ENCODE data around the gene NTNG1. TPM values are rescaled to one million over a fixed set of nuclear protein-coding genes. Genes with fewer than 3 reads are reported as not detected.

NTNG1 gene
- total RNA-seq, 1 experiment from 2014 or later: 1.5 TPM

GRCh38 chr1:107188160-107188559, 47.3 kb downstream of the NTNG1 start:
- no peak for DNase-seq

More at GRCh38 chr1:107188160-107188559, 47.3 kb downstream of the NTNG1 start:
- Mint-ChIP-seq H3K4me1 (peaks cover 8 to 17% of the 10 kb centered on the region in 2 experiments), H3K9me3 (peaks cover 0 to 2% of the 10 kb centered on the region in 2 experiments; a peak in 1 of 5 replicates), H3K27ac (no peak overlapping the region), H3K36me3 (ENCODE audit: insufficient read depth in 1 of 3, low read depth in 3 of 3) (0 out of 7 replicates have a peak, but pooled peaks cover 0 to 3% (median 0%) of the 10 kb centered on the region in 3 experiments), H3K4me3 (no peak overlapping the region), H3K27me3 (ENCODE audit: low read depth) (no peaks in the 10 kb centered on the region)
- Histone ChIP-seq H3K23ac (ENCODE audit: insufficient read length, low read depth, low read length) (no peak overlapping the region), H4K20me1 (ENCODE audit: control insufficient read depth, insufficient read depth, insufficient read length) (no peaks in the 10 kb centered on the region), H3K9ac (ENCODE audit: extremely low read depth, insufficient read length, low read length) (no peak overlapping the region), H3K56ac (ENCODE audit: insufficient read length, low read depth, low read length) (no peak overlapping the region), H3K14ac (ENCODE audit: insufficient read depth, low read length) (no peak overlapping the region), H2BK120ac (ENCODE audit: low read depth, low read length, poor library complexity, severe bottlenecking) (no peak overlapping the region), H2BK20ac (ENCODE audit: low read depth, low read length, poor library complexity, severe bottlenecking) (no peak overlapping the region), H4K5ac (ENCODE audit: insufficient read length, low read depth, low read length) (no peak overlapping the region), H2BK5ac (ENCODE audit: insufficient read length, low read length) (no peak overlapping the region), H3K4ac (ENCODE audit: low read depth, low read length) (no peak overlapping the region), H2AFZ (ENCODE audit: low read length) (no peak overlapping the region), H3K18ac (ENCODE audit: insufficient read length, low read depth, low read length) (no peak overlapping the region), H2BK15ac (ENCODE audit: low read depth, low read length) (no peak overlapping the region), H2BK12ac (ENCODE audit: insufficient read length, low read depth, low read length) (no peak overlapping the region), H3K79me1 (ENCODE audit: insufficient read depth, low read depth, low read length, poor library complexity, severe bottlenecking) (no peaks in the 10 kb centered on the region), H3K27ac (ENCODE audit: insufficient read length, low read depth, low read length) (no peak overlapping the region), H3K79me2 (ENCODE audit: insufficient read depth, low read length) (no peaks in the 10 kb centered on the region), H4K8ac (replicated peaks; ENCODE audit: insufficient read length, low read depth, low read length) (no peak overlapping the region), H3K27me3 (ENCODE audit: insufficient read depth, low read length) (no peaks in the 10 kb centered on the region), H3K4me1 (ENCODE audit: insufficient read depth, low read length) (peaks cover 5% of the 10 kb centered on the region; the same call in 1 of the 2 replicates), H3T11ph (ENCODE audit: low read length) (no peak overlapping the region), H4K91ac (ENCODE audit: insufficient read length, low read depth, low read length) (no peak overlapping the region), H3K9me3 (ENCODE audit: control insufficient read depth, low read depth, low read length) (no peaks in the 10 kb centered on the region), H3K4me2 (ENCODE audit: insufficient read depth, insufficient read length, low read length) (no peak overlapping the region), H3K23me2 (ENCODE audit: insufficient read length, low read depth, low read length, poor library complexity, severe bottlenecking) (no peaks in the 10 kb centered on the region), H2AK5ac (ENCODE audit: insufficient read length, low read length) (no peak overlapping the region)
- no CpG with 5 or more reads among the region's 3 CpGs for WGBS (ENCODE audit: extremely low coverage, insufficient read length, low lambda C conversion rate)
- TF ChIP-seq, protein P1, sequence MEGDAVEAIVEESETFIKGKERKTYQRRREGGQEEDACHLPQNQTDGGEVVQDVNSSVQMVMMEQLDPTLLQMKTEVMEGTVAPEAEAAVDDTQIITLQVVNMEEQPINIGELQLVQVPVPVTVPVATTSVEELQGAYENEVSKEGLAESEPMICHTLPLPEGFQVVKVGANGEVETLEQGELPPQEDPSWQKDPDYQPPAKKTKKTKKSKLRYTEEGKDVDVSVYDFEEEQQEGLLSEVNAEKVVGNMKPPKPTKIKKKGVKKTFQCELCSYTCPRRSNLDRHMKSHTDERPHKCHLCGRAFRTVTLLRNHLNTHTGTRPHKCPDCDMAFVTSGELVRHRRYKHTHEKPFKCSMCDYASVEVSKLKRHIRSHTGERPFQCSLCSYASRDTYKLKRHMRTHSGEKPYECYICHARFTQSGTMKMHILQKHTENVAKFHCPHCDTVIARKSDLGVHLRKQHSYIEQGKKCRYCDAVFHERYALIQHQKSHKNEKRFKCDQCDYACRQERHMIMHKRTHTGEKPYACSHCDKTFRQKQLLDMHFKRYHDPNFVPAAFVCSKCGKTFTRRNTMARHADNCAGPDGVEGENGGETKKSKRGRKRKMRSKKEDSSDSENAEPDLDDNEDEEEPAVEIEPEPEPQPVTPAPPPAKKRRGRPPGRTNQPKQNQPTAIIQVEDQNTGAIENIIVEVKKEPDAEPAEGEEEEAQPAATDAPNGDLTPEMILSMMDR (conservative IDR thresholded peaks at IDR 0.05): no peak
